MM.1S (cell line): ENCODE measurements around the gene DLX2.

Experiments used
- EZH2 ChIP-seq: fragments of 300-600 bp; sonication (generic); optimal IDR thresholded peaks from 2 replicates; pipeline ENCODE3; 2017; ENCODE audit warnings: low read depth, mild to moderate bottlenecking, antibody characterized with exemption, low read length, mixed read lengths
- EZH2phosphoT487 ChIP-seq: fragments of 300-600 bp; sonication (generic); IDR thresholded peaks from 2 replicates; pipeline ENCODE4 v1.6.1; 2018; ENCODE audit warnings: antibody characterized with exemption, low read length
- TF ChIP-seq, protein P1 (sequence below): fragments of 300-600 bp; sonication (generic); IDR thresholded peaks from 2 replicates; pipeline ENCODE4 v1.5.1; 2016; ENCODE audit warnings: antibody characterized with exemption, low read length, mixed read lengths

GRCh38 chr2:172087780-172088244 is 14.9 kb downstream of the DLX2 start:
- TF ChIP-seq, protein P1, sequence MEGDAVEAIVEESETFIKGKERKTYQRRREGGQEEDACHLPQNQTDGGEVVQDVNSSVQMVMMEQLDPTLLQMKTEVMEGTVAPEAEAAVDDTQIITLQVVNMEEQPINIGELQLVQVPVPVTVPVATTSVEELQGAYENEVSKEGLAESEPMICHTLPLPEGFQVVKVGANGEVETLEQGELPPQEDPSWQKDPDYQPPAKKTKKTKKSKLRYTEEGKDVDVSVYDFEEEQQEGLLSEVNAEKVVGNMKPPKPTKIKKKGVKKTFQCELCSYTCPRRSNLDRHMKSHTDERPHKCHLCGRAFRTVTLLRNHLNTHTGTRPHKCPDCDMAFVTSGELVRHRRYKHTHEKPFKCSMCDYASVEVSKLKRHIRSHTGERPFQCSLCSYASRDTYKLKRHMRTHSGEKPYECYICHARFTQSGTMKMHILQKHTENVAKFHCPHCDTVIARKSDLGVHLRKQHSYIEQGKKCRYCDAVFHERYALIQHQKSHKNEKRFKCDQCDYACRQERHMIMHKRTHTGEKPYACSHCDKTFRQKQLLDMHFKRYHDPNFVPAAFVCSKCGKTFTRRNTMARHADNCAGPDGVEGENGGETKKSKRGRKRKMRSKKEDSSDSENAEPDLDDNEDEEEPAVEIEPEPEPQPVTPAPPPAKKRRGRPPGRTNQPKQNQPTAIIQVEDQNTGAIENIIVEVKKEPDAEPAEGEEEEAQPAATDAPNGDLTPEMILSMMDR = no peak
- no peak for TF ChIP-seq EZH2
- TF ChIP-seq EZH2phosphoT487 = no peak
